ENCODE data around the gene PLA2G4B. TPM values are rescaled to one million over a fixed set of nuclear protein-coding genes. Genes with fewer than 3 reads are reported as not detected.

Gene PLA2G4B
- total RNA-seq, 1 donor from 2014 or later: 11.1 TPM

Other genes with a start within 250 kb of the PLA2G4B start
- gene MGA, start 178.4 kb upstream of the PLA2G4B start, total RNA-seq: 38.0 and 40.2 TPM in 2 replicates
- 39.7 and 39.8 TPM in 2 replicates for gene MAPKBP1, start 64.4 kb upstream of the PLA2G4B start, total RNA-seq
- gene JMJD7, start 10.8 kb upstream of the PLA2G4B start, total RNA-seq: 17.7 and 17.8 TPM in 2 replicates
- 0.59 and 1.0 TPM in 2 replicates for gene SPTBN5, start 55.2 kb downstream of the PLA2G4B start, total RNA-seq
- 9.1 and 9.7 TPM in 2 replicates for gene EHD4, start 133.7 kb downstream of the PLA2G4B start, total RNA-seq
- not detected in 2 replicates for gene PLA2G4E, start 182.2 kb downstream of the PLA2G4B start, total RNA-seq

Measured in T-helper 2 cell treated with Interferon-gamma antibody and Interleukin-4, amounts not matched to agents 100 ng/mL and 5 ng/mL, for 36 hours (primary cell).